COLO668 (cell line): ENCODE measurements around the gene RALGDS.
"Not testable (repeated sequence)": the region's sequence is repeated elsewhere in the genome, so short reads cannot be mapped to it uniquely, and the experiment has no call there.

Experiments used
- DNase-seq: peaks from one replicate; lab custom pipeline; 2025; ENCODE audit not compliant: unreplicated experiment; lab: John Stamatoyannopoulos, UW

Gene RALGDS

DNA sequence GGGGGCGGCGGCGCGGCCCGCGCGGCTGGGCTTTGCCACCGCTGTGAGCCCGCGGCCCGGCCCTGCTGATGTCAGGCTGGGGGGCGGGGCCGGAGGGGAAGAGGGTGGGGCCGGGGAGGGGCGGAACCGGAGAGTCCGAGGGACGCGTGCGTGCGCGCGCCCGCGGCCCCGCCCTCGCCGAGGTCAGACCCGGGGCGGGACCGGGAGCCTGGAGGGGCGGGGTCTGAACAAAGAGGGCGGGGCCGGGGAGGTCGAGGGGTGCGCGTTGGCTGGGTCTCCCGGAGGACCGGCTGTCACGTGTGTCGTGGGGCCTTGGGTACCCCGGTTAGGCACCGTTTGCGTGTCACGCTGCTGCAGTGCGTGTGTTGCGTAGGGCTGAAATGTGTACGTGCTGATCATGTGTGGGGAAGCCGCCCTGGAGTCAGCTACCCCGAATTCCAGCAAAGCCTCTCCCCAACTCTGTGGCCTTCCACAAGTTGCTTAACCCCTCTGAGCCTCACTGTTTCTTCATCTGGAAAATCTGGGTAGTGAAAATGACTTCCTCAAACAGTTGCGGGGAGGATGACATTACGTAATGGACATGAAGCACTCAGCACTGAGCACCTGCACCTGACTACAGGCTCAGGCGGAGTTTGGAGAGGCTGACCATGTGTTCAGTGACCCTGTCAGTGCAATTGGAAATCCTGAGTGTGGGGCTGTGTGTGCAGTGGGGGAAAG lies at the start of gene RALGDS:
Gene RALGDS, minus strand, starts transcription at position 43 of the 717 bp plus-strand sequence. CDS start 86 bp downstream, outside the sequence.
- peak; percentile 95 for DNase-seq

GRCh38 chr9:133170716-133171115 lies 49.7 kb upstream of the RALGDS start:
- DNase-seq, result no peak

DNA sequence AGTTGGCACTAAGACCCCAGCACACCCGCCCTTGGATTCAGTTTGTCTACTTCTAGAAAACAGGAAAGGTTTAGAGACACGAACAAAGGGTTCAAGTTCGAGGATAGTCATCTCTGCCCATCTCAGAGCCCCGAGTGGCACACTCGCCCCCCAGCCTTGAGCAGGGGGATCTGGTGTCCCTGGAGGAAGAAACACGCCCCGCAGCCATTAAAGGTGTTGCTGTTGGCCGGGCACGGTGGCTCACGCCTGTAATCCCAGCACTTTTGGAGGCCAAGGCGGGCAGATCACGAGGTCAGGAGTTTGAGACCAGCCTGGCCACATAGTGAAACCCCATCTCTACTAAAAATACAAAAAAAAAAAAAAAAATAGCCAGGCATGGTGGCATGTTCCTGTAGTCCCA lies 48.6 kb upstream of the RALGDS start:
- DNase-seq, result not testable (repeated sequence)

DNA sequence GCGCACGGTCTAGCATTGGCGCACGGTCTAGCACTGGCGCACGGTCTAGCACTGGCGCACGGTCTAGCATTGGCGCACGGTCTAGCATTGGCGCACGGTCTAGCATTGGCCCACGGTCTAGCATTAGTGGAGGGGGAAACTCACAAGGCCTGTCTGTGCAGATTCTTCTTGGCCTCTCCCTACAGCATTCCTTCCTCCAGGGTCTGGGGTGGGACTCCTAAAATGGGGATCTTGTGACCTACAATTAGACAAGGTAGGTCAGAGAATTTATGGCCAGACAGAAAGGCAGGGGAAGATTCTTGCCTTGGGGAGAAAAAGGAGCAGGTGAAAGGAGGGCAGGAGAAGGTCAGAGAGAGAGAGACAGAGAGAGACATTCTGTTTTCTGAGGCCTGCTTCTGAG lies 48.1 kb upstream of the RALGDS start:
- DNase-seq, result no peak

- DNase-seq, result no peak
Observed at GRCh38 chr9:133168432-133168831, 47.4 kb upstream of the RALGDS start.

GRCh38 chr9:133167769-133168168 lies 46.7 kb upstream of the RALGDS start:
- DNase-seq, result no peak

GRCh38 chr9:133167096-133167730 lies 46.2 kb upstream of the RALGDS start:
- no peak for DNase-seq

DNA sequence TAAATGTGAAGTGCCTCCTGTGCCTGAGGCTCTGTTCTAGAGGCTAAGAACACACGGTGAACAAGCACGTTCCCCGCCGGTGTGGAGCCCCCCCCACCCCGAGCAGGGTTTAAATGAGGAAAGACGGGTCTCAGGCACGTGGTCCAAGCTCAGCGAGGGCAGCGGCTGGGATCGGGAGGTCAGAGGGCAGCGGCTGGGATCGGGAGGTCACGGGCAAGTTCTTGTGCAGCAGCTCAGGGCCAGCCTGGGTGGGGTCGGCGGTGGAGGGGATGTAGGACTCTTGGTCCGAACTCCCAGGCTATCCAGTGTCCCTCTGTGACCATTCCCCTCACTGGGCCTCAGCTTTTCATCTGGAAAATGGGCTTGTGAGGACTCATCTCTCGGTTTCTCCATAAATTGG lies 45.4 kb upstream of the RALGDS start:
- no peak for DNase-seq

DNA sequence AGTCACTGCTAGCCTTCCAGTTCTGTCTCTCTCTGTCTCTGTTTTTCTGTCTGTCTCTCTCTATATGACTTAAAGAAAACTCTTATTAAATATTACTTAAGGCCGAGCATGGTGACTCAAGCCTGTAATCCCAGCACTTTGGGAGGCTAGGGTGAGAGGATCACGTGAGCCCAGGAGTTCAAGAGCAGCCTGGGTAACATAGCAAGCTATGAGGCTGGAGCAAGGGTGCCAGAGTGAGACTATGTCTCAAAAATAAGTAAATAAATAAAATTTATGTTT lies 44.4 kb upstream of the RALGDS start:
- DNase-seq, result no peak

- no peak for DNase-seq
Observed at GRCh38 chr9:133164191-133164590, 43.2 kb upstream of the RALGDS start.

- peak; percentile 5 for DNase-seq
Observed at GRCh38 chr9:133163504-133164172, 42.6 kb upstream of the RALGDS start, which contains the start of gene GBGT1. Gene GBGT1, minus strand, starts transcription at chr9:133163914. Its CDS starts 1,502 bp downstream, at chr9:133162412.

GRCh38 chr9:133162861-133163503 lies 41.9 kb upstream of the RALGDS start:
- DNase-seq, result no peak

GRCh38 chr9:133161547-133161950 lies 40.5 kb upstream of the RALGDS start:
- no peak for DNase-seq

DNA sequence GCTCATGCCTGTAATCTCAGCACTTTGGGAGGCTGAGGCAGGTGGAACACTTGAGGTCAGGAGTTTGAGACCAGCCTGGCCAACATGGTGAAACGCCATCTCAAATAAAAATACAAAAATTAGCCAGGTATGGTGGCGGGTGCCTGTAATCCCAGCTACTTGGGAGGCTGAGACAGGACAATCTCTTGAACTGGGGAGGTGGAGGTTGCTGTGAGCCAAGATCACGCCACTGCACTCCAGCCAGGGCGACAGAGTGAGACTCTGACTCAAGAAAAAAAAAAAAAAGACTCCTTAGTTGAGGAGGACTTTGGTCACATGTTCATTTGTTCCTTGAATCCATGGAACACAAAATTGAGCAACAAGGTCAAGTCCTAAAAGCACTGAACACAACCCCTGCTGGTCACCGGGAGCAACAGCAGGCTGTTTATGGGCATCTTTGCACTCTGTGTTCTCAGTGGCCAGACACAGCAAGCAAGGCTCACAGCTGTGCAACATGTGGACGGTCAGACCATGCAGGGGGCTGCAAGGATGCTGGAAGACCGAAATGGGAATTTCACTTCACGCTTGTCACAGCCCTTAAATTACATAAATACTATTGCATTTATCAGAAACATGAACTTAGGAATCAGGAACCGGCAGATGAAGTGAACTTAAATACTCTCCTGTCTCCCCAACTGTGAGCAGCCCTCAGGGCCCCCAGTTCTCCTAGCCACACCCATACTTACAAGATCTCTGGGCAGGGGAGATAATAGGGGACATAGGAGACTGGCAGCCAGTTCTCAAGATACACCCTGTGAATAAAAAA lies 39.9 kb upstream of the RALGDS start:
- peak; percentile 37 for DNase-seq

- no peak for DNase-seq
Observed at GRCh38 chr9:133158695-133159094, 37.7 kb upstream of the RALGDS start.

DNA sequence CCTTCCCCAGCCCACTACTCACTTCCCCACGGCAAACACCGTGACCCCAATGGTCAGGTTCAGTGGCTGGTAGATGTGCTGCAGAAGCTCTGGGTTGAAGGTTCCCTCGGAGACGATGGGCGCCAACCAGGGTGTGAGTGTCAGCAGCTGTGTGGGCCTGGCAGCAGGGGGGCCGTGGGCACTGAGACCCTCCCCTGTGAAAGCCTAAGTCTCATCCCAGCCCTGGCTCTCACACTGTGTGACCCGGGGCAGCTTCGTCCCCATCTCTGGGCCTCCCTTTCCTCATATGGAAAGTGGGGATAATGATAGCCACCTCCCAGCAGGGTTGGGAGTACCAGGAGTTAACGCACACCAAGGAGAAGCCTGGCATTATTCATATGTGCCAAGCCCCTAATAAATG lies 34.1 kb upstream of the RALGDS start:
- DNase-seq, result no peak

DNA sequence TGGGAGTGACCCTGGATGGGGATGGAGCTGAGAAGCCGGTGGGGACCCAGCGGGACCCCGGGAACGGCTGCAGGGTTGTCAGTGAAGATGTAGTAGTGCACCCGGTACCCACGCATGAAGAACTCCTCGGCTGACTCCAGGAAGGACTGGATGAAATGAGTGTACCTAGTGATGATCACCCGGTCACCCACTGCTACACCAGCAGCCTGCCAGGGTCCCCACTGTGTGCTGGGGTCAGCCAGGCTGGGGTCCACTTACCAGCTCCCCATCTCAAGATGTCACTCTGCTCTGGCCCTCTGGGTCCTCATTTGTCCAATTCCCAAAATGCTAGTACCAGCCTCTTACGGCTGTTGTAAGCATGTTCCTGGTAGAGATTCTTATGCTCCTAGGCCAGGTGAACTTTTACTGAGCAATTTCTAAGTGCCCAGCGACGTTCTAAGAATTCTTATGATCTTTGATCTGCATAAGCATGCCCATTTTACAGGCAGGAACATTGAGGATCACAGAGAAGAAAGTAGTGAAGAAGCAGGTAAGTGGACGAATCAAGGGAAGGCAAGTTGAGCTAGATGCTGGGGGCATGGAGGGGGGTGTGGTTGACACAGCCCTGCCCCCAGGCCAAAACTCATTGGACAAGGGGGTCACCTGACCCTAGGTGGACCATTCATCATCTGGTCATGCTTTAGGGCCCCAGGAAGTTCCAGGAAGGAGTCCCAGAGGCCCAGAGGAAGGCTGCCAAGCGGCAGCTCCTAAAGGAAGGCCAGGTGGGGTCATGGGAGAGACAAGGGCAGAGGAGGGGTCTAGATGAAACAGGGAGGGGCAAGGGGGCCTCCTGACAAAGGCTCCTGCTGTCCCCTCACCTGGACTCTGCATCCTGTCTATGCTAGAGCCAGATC lies 33.3 kb upstream of the RALGDS start:
- no peak for DNase-seq

DNA sequence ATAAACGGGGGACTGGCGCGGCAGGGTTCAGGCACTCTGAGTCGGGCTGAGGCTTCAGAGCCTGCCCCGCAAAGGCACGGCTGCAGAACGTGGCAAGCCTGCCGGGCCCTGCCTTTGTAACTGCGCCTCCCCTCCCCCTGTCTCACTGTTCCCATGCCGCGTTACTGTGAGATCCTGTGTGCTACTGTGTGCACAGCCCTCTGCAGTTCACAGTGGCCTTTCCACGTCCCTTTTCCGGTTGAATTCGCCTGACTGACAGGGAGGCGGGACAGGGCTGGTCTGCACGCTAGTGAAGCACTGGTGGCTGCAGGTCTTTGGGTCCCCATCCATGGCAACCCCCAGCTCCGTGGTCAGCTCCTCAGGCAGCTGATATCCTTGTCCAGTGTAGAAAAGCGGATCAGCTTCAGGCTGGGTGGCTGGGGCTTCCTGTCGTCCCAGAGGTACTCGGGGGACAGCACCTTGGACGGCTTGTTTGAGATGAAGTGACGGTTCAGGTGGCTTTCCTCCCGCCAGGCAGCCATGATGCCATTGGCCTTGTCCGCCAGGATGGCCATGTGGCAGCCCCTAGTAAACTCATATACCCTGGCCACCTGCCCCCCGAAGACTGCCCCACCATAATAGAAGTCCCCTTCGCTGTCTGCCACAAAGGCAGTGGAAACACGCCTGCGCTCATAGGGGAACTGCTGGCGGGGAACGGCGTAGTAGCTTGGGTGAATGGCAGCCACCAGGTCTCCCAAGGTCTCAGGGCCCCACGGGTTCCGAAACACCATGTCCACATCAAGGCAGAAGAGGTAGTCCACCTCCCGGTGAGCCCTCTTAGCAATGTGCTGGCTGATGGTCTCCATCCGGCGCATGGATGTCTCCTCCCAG lies 32.4 kb upstream of the RALGDS start:
- DNase-seq, result peak; percentile 46
